ENCODE results near the gene MTSS2.

DNA sequence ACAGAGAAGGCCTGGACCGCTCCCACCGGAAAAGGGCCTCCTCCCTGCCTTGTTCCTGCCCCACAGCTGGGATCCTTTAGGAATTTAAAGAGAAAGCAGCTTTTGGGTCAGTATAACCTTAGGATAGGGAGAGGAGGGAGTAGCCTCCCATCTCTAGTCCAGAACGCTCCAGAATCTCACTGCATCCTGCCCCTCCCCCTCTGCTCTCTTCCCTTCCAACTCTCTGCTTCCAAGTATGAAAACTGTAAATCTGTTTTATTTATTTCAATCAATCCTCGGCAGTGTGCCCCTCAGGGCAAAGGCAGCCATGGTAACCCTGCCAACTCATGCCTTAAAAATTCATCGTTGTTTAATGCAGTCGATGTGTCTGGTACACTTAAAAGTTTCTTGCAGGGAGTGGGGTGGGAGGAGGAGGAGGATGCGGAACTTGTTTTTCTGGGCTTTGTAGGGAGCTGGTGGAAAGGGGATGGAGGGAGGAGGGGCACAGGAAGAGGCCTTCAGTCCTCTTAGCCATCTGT lies 21.2 kb upstream of the MTSS2 start:
- TF ChIP-seq, protein P1, sequence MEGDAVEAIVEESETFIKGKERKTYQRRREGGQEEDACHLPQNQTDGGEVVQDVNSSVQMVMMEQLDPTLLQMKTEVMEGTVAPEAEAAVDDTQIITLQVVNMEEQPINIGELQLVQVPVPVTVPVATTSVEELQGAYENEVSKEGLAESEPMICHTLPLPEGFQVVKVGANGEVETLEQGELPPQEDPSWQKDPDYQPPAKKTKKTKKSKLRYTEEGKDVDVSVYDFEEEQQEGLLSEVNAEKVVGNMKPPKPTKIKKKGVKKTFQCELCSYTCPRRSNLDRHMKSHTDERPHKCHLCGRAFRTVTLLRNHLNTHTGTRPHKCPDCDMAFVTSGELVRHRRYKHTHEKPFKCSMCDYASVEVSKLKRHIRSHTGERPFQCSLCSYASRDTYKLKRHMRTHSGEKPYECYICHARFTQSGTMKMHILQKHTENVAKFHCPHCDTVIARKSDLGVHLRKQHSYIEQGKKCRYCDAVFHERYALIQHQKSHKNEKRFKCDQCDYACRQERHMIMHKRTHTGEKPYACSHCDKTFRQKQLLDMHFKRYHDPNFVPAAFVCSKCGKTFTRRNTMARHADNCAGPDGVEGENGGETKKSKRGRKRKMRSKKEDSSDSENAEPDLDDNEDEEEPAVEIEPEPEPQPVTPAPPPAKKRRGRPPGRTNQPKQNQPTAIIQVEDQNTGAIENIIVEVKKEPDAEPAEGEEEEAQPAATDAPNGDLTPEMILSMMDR (IDR thresholded peaks at IDR 0.05; ENCODE audit: low read depth, low read length): no peak
- no peak for TF ChIP-seq EZH2phosphoT487 (IDR thresholded peaks at IDR 0.05; ENCODE audit: low read depth)

Measured in OCI-LY3 (cell line).